ENCODE measurements around the gene RSF1.

The RSF1 gene

GRCh38 chr11:77695417-77695816 lies 125.1 kb downstream of the RSF1 start:
- no peak for DNase-seq (ENCODE audit: low read depth, low spot score)
- no peak overlapping the region for H3K4me3 ChIP-seq (ENCODE audit: insufficient read length, low read depth)
- no peak overlapping the region for H3K9ac ChIP-seq (ENCODE audit: insufficient read length, low read depth)
- H3K27me3 ChIP-seq (ENCODE audit: insufficient read depth, insufficient read length), result no peaks in the 10 kb centered on the region
- TF ChIP-seq YY1 (IDR thresholded peaks at IDR 0.05; ENCODE audit: insufficient read depth, insufficient read length), result no peak
- TF ChIP-seq ZNF274 (IDR thresholded peaks at IDR 0.05; ENCODE audit: low read depth, low read length), result no peak
- no peak for TF ChIP-seq SUZ12 (IDR thresholded peaks at IDR 0.05; ENCODE audit: extremely low read depth, insufficient read depth, insufficient read length)
- H3K4me1 ChIP-seq (ENCODE audit: insufficient read depth, insufficient read length), result no peaks in the 10 kb centered on the region
- no peaks in the 10 kb centered on the region for H3K9me3 ChIP-seq (ENCODE audit: insufficient read depth, low read length)
- peaks cover 37% of the 10 kb centered on the region for H3K36me3 ChIP-seq (ENCODE audit: insufficient read depth, insufficient read length, low read length)

GRCh38 chr11:77690649-77691048 lies 129.9 kb downstream of the RSF1 start:
- Histone ChIP-seq H3K27me3 (ENCODE audit: insufficient read depth, insufficient read length) (no peaks in the 10 kb centered on the region), H3K4me1 (ENCODE audit: insufficient read depth, insufficient read length) (no peaks in the 10 kb centered on the region), H3K4me3 (ENCODE audit: insufficient read length, low read depth) (no peak overlapping the region), H3K36me3 (ENCODE audit: insufficient read depth, insufficient read length, low read length) (peaks cover 23% of the 10 kb centered on the region), H3K9me3 (ENCODE audit: insufficient read depth, low read length) (no peaks in the 10 kb centered on the region), H3K9ac (ENCODE audit: insufficient read length, low read depth) (no peak overlapping the region)
- DNase-seq (ENCODE audit: low read depth, low spot score), result no peak
- TF ChIP-seq YY1 (IDR thresholded peaks at IDR 0.05; ENCODE audit: insufficient read depth, insufficient read length), result no peak
- TF ChIP-seq SUZ12 (IDR thresholded peaks at IDR 0.05; ENCODE audit: extremely low read depth, insufficient read depth, insufficient read length), result no peak
- TF ChIP-seq ZNF274 (IDR thresholded peaks at IDR 0.05; ENCODE audit: low read depth, low read length), result no peak

GRCh38 chr11:77687088-77687487 lies 133.4 kb downstream of the RSF1 start:
- TF ChIP-seq YY1 (IDR thresholded peaks at IDR 0.05; ENCODE audit: insufficient read depth, insufficient read length) (no peak), ZNF274 (IDR thresholded peaks at IDR 0.05; ENCODE audit: low read depth, low read length) (no peak), SUZ12 (IDR thresholded peaks at IDR 0.05; ENCODE audit: extremely low read depth, insufficient read depth, insufficient read length) (no peak)
- H3K9me3 ChIP-seq (ENCODE audit: insufficient read depth, low read length), result no peaks in the 10 kb centered on the region
- DNase-seq (ENCODE audit: low read depth, low spot score), result no peak
- no peak overlapping the region for H3K4me3 ChIP-seq (ENCODE audit: insufficient read length, low read depth)
- no peaks in the 10 kb centered on the region for H3K27me3 ChIP-seq (ENCODE audit: insufficient read depth, insufficient read length)
- H3K9ac ChIP-seq (ENCODE audit: insufficient read length, low read depth), result no peak overlapping the region
- H3K36me3 ChIP-seq (ENCODE audit: insufficient read depth, insufficient read length, low read length), result peaks cover 29% of the 10 kb centered on the region
- H3K4me1 ChIP-seq (ENCODE audit: insufficient read depth, insufficient read length), result no peaks in the 10 kb centered on the region

GRCh38 chr11:77677138-77677537 lies 143.4 kb downstream of the RSF1 start:
- Histone ChIP-seq H3K9me3 (ENCODE audit: insufficient read depth, low read length) (no peaks in the 10 kb centered on the region), H3K27me3 (ENCODE audit: insufficient read depth, insufficient read length) (no peaks in the 10 kb centered on the region), H3K36me3 (ENCODE audit: insufficient read depth, insufficient read length, low read length) (peaks cover 56% of the 10 kb centered on the region), H3K9ac (ENCODE audit: insufficient read length, low read depth) (no peak overlapping the region), H3K4me1 (ENCODE audit: insufficient read depth, insufficient read length) (no peaks in the 10 kb centered on the region), H3K4me3 (ENCODE audit: insufficient read length, low read depth) (no peak overlapping the region)
- TF ChIP-seq YY1 (IDR thresholded peaks at IDR 0.05; ENCODE audit: insufficient read depth, insufficient read length), result no peak
- DNase-seq (ENCODE audit: low read depth, low spot score), result no peak

GRCh38 chr11:77672264-77672663 lies 148.3 kb downstream of the RSF1 start:
- TF ChIP-seq SUZ12 (IDR thresholded peaks at IDR 0.05; ENCODE audit: extremely low read depth, insufficient read depth, insufficient read length) (no peak), ZNF274 (IDR thresholded peaks at IDR 0.05; ENCODE audit: low read depth, low read length) (no peak), YY1 (IDR thresholded peaks at IDR 0.05; ENCODE audit: insufficient read depth, insufficient read length) (no peak)

GRCh38 chr11:77669848-77670511 lies 150.5 kb downstream of the RSF1 start:
- Histone ChIP-seq H3K4me1 (ENCODE audit: insufficient read depth, insufficient read length) (no peaks in the 10 kb centered on the region), H3K27me3 (ENCODE audit: insufficient read depth, insufficient read length) (no peaks in the 10 kb centered on the region), H3K9ac (ENCODE audit: insufficient read length, low read depth) (no peak overlapping the region), H3K9me3 (ENCODE audit: insufficient read depth, low read length) (no peaks in the 10 kb centered on the region), H3K36me3 (ENCODE audit: insufficient read depth, insufficient read length, low read length) (peaks cover 64% of the 10 kb centered on the region), H3K4me3 (ENCODE audit: insufficient read length, low read depth) (no peak overlapping the region)
- TF ChIP-seq YY1 (IDR thresholded peaks at IDR 0.05; ENCODE audit: insufficient read depth, insufficient read length) (no peak), ZNF274 (IDR thresholded peaks at IDR 0.05; ENCODE audit: low read depth, low read length) (no peak), SUZ12 (IDR thresholded peaks at IDR 0.05; ENCODE audit: extremely low read depth, insufficient read depth, insufficient read length) (no peak)
- no peak for DNase-seq (ENCODE audit: low read depth, low spot score)

More at GRCh38 chr11:77672264-77672663, 148.3 kb downstream of the RSF1 start:
- H3K9ac ChIP-seq (ENCODE audit: insufficient read length, low read depth), result no peak overlapping the region
- no peak overlapping the region for H3K4me3 ChIP-seq (ENCODE audit: insufficient read length, low read depth)
- H3K27me3 ChIP-seq (ENCODE audit: insufficient read depth, insufficient read length), result no peaks in the 10 kb centered on the region
- no peaks in the 10 kb centered on the region for H3K9me3 ChIP-seq (ENCODE audit: insufficient read depth, low read length)
- DNase-seq (ENCODE audit: low read depth, low spot score), result no peak
- H3K4me1 ChIP-seq (ENCODE audit: insufficient read depth, insufficient read length), result no peaks in the 10 kb centered on the region
- H3K36me3 ChIP-seq (ENCODE audit: insufficient read depth, insufficient read length, low read length), result peaks cover 75% of the 10 kb centered on the region

- Histone ChIP-seq H3K4me3 (ENCODE audit: insufficient read length, low read depth) (no peak overlapping the region), H3K36me3 (ENCODE audit: insufficient read depth, insufficient read length, low read length) (peaks cover 57% of the 10 kb centered on the region), H3K27me3 (ENCODE audit: insufficient read depth, insufficient read length) (no peaks in the 10 kb centered on the region), H3K9ac (ENCODE audit: insufficient read length, low read depth) (no peak overlapping the region), H3K9me3 (ENCODE audit: insufficient read depth, low read length) (no peaks in the 10 kb centered on the region), H3K4me1 (ENCODE audit: insufficient read depth, insufficient read length) (no peaks in the 10 kb centered on the region)
- DNase-seq (ENCODE audit: low read depth, low spot score), result no peak
- TF ChIP-seq ZNF274 (IDR thresholded peaks at IDR 0.05; ENCODE audit: low read depth, low read length) (no peak), YY1 (IDR thresholded peaks at IDR 0.05; ENCODE audit: insufficient read depth, insufficient read length) (no peak), SUZ12 (IDR thresholded peaks at IDR 0.05; ENCODE audit: extremely low read depth, insufficient read depth, insufficient read length) (no peak)
Measured at GRCh38 chr11:77668760-77669159, 151.8 kb downstream of the RSF1 start.

All from NT2/D1 (cell line).